PC-9 (cell line): ENCODE measurements around the gene ATP6V1A. TPM values are rescaled to one million over a fixed set of nuclear protein-coding genes. Genes with fewer than 3 reads are reported as not detected.

Experiments
- BruUV-seq: library from RNA; stranded (reverse); fragments of 400-500 nt; replicated peaks from 2 replicates; lab custom pipeline; 2021; lab: Mats Ljungman, UMichigan
- CTCF ChIA-PET: fragments of 300-600 bp; sonication (Branson Sonifier 250); formaldehyde crosslinking; loops from one replicate; lab custom pipeline; 2022; ENCODE audit warnings: antibody characterized with exemption; lab: Charles Lee
- POLR2A ChIA-PET: fragments of 300-600 bp; sonication (Branson Sonifier 250); formaldehyde crosslinking; loops from one replicate; lab custom pipeline; 2022; ENCODE audit warnings: antibody characterized with exemption; ENCODE audit not compliant: unreplicated experiment; lab: Charles Lee
- DNase-seq, 2 experiments: peaks; one replicate each; pipeline versions ENCODE4 v3.0.0 to v3.0.0-alpha.2; 2015 to 2022; ENCODE audit warnings: mixed read lengths in 1 of 2
- H2AFZ ChIP-seq: fragments of 200-600 bp; sonication (generic); 2 replicates; pipeline ENCODE4 v1.8.1; 2017; ENCODE audit warnings: antibody characterized with exemption
- H3F3A ChIP-seq: fragments of 200-600 bp; sonication (generic); 2 replicates; pipeline ENCODE4 v1.8.1; 2017; ENCODE audit warnings: antibody characterized with exemption, mild to moderate bottlenecking, low read depth; ENCODE audit not compliant: insufficient read depth
- H3K27ac ChIP-seq: fragments of 200-600 bp; sonication (generic); 2 replicates; pipeline ENCODE4 v1.6.1; 2016; ENCODE audit warnings: mixed run types
- H3K27me3 ChIP-seq: fragments of 200-600 bp; sonication (generic); 2 replicates; pipeline ENCODE4 v1.6.1; 2016; ENCODE audit warnings: low read depth, mixed run types; ENCODE audit not compliant: insufficient read depth
- H3K36me3 ChIP-seq: fragments of 200-600 bp; sonication (generic); 2 replicates; pipeline ENCODE4 v1.6.1; 2016; ENCODE audit warnings: low read depth, mixed run types
- H3K4me1 ChIP-seq: fragments of 200-600 bp; sonication (generic); replicated peaks from 2 replicates; pipeline ENCODE4 v1.6.1; 2016; ENCODE audit warnings: mixed run types; ENCODE audit not compliant: insufficient read depth
- H3K4me2 ChIP-seq: fragments of 200-600 bp; sonication (generic); 2 replicates; pipeline ENCODE4 v1.6.1; 2017; ENCODE audit warnings: mixed run types
- H3K4me3 ChIP-seq: fragments of 200-600 bp; sonication (generic); 2 replicates; pipeline ENCODE4 v1.6.1; 2016; ENCODE audit warnings: mixed run types
- H3K79me2 ChIP-seq: fragments of 200-600 bp; sonication (generic); 2 replicates; pipeline ENCODE4 v1.6.1; 2017; ENCODE audit warnings: low read depth, mixed run types
- H3K9me2 ChIP-seq: fragments of 200-600 bp; sonication (generic); 2 replicates; pipeline ENCODE4 v1.8.1; 2017; ENCODE audit warnings: mild to moderate bottlenecking; ENCODE audit not compliant: insufficient read depth
- H3K9me3 ChIP-seq: fragments of 200-600 bp; sonication (generic); 2 replicates; pipeline ENCODE4 v1.8.1; 2016; ENCODE audit warnings: low read depth; ENCODE audit not compliant: insufficient read depth
- H4K20me1 ChIP-seq: fragments of 200-600 bp; sonication (generic); 2 replicates; pipeline ENCODE4 v1.8.1; 2017; ENCODE audit not compliant: insufficient read depth
- EZH2 ChIP-seq: fragments of 200-600 bp; sonication (generic); IDR thresholded peaks from 2 replicates; pipeline ENCODE4 v1.8.0; 2017; ENCODE audit warnings: antibody characterized with exemption, low read depth
- intact Hi-C: fragments of 100-400 bp; cut with micrococcal nuclease; formaldehyde crosslinking; loops from one replicate; pipeline ENCODE4 v1.10.0; 2022; ENCODE audit not compliant: unreplicated experiment
- total RNA-seq: library from RNA; stranded (reverse); gene quantifications from 2 replicates; pipeline ENCODE4 v1.2.3, GENCODE V29; 2021
- TF ChIP-seq, protein P1 (sequence below): fragments of 200-600 bp; sonication (generic); conservative IDR thresholded peaks from 2 replicates; pipeline ENCODE4 v1.6.1; 2017; ENCODE audit warnings: mixed run types, antibody characterized with exemption, mild to moderate bottlenecking, moderate library complexity

Gene ATP6V1A
- total RNA-seq, 1 experiment from 2014 or later, result 75.1 TPM

- Histone ChIP-seq H3K79me2 (0 out of 2 replicates have a peak, but pooled peaks cover 10% of the 10 kb centered on the region), H3K36me3 (peaks cover 40% of the 10 kb centered on the region), H3K9me3 (no peaks in the 10 kb centered on the region), H4K20me1 (peaks cover 21% of the 10 kb centered on the region), H3K4me3 (no peak overlapping the region), H3K9me2 (no peaks in the 10 kb centered on the region), H3K27me3 (no peaks in the 10 kb centered on the region), H3F3A (peaks cover 18% of the 10 kb centered on the region; the same call in 1 of the 2 replicates), H3K4me2 (no peak overlapping the region), H3K27ac (no peak overlapping the region), H2AFZ (no peak overlapping the region), H3K4me1 (no peaks in the 10 kb centered on the region)
- CTCF ChIA-PET, result no interaction called here
- DNase-seq, result no peak
- TF ChIP-seq, protein P1, sequence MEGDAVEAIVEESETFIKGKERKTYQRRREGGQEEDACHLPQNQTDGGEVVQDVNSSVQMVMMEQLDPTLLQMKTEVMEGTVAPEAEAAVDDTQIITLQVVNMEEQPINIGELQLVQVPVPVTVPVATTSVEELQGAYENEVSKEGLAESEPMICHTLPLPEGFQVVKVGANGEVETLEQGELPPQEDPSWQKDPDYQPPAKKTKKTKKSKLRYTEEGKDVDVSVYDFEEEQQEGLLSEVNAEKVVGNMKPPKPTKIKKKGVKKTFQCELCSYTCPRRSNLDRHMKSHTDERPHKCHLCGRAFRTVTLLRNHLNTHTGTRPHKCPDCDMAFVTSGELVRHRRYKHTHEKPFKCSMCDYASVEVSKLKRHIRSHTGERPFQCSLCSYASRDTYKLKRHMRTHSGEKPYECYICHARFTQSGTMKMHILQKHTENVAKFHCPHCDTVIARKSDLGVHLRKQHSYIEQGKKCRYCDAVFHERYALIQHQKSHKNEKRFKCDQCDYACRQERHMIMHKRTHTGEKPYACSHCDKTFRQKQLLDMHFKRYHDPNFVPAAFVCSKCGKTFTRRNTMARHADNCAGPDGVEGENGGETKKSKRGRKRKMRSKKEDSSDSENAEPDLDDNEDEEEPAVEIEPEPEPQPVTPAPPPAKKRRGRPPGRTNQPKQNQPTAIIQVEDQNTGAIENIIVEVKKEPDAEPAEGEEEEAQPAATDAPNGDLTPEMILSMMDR, result no peak
- no peak for TF ChIP-seq EZH2
- BruUV-seq, result no TSS peak
- POLR2A ChIA-PET, result interaction anchor here (0.7 kb wide), 1 partner anchor 296 kb away, joined by 8 read pairs; no protein-coding TSS in a partner anchor
- intact Hi-C loops, result no loop called here
Measured at GRCh38 chr3:113717818-113718217, 29.0 kb upstream of the ATP6V1A start.

DNA sequence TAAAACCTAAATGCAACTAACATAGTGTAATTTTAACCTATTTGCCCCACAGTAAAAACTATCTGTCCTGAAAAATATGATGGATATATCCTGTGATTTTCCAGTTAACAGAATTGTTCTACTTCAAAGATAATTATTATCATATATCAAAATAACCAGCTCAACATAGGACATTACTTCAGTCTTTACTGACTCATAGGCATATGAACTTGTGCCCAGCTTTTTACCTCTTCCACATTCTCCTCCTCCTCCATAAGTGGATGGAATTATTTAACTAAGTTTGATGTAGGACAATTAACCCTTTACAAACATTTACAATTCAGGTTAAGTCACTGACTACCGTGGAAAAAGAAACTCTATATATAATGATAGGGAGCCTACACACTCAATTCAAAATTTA, 27.5 kb upstream of the ATP6V1A start:
- no peaks in the 10 kb centered on the region for H3K9me2 ChIP-seq
- H2AFZ ChIP-seq, result no peak overlapping the region
- no peak overlapping the region for H3K4me2 ChIP-seq
- H3K4me3 ChIP-seq, result no peak overlapping the region
- no peak for TF ChIP-seq EZH2
- POLR2A ChIA-PET, result no interaction called here
- intact Hi-C loops, result no loop called here
- no peaks in the 10 kb centered on the region for H3K4me1 ChIP-seq
- H3F3A ChIP-seq, result peaks cover 17% of the 10 kb centered on the region; the same call in 1 of the 2 replicates
- no peak for DNase-seq
- peaks cover 36% of the 10 kb centered on the region for H4K20me1 ChIP-seq
- H3K36me3 ChIP-seq, result peaks cover 50% of the 10 kb centered on the region
- H3K9me3 ChIP-seq, result no peaks in the 10 kb centered on the region
- no peak overlapping the region for H3K27ac ChIP-seq
- CTCF ChIA-PET, result no interaction called here
- BruUV-seq, result no TSS peak
- no peaks in the 10 kb centered on the region for H3K27me3 ChIP-seq
- H3K79me2 ChIP-seq, result peaks cover 24% of the 10 kb centered on the region

DNA sequence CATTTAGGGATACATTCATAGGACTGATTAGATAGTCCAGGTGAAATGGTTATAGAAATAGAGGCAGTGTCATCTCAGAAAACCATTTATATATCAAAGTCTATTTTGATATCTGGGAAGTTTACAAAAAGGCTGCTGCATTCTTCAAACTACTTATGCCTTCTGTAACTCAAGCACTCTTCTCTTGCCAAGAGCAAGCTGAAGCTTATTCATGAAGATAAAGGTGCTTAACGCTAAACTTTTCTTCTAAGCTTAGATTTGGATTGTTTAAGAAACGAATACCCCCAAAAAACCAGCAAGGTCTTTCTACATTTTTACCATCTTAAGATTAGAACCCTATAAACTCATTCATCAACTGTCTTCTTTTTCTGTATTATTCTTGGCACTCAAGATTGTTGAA, 27.1 kb upstream of the ATP6V1A start:
- ChIA-PET POLR2A (no interaction called here), CTCF (no interaction called here)
- no peaks in the 10 kb centered on the region for H3K4me1 ChIP-seq
- H4K20me1 ChIP-seq, result peaks cover 41% of the 10 kb centered on the region
- TF ChIP-seq, protein P1, result no peak
- no peak for TF ChIP-seq EZH2
- H2AFZ ChIP-seq, result no peak overlapping the region
- H3K27ac ChIP-seq, result no peak overlapping the region
- BruUV-seq, result no TSS peak
- H3F3A ChIP-seq, result peaks cover 20% of the 10 kb centered on the region; the same call in 1 of the 2 replicates
- H3K4me2 ChIP-seq, result no peak overlapping the region
- peaks cover 51% of the 10 kb centered on the region for H3K36me3 ChIP-seq
- H3K79me2 ChIP-seq, result peaks cover 28% of the 10 kb centered on the region
- no peak for DNase-seq
- no peak overlapping the region for H3K4me3 ChIP-seq
- H3K27me3 ChIP-seq, result no peaks in the 10 kb centered on the region
- no peaks in the 10 kb centered on the region for H3K9me2 ChIP-seq
- no peaks in the 10 kb centered on the region for H3K9me3 ChIP-seq
- intact Hi-C loops, result no loop called here

GRCh38 chr3:113721636-113722035, 25.2 kb upstream of the ATP6V1A start:
- BruUV-seq, result no TSS peak
- no peaks in the 10 kb centered on the region for H3K27me3 ChIP-seq
- ChIA-PET CTCF (interaction anchor here (0.6 kb wide), 2 partner anchors 100 to 580 kb away, joined by 4 to 5 read pairs; no protein-coding TSS in a partner anchor), POLR2A (no interaction called here)
- intact Hi-C loops, result no loop called here
- TF ChIP-seq, protein P1, result no peak
- no peak for TF ChIP-seq EZH2
- no peak overlapping the region for H3K4me3 ChIP-seq
- peaks cover 47% of the 10 kb centered on the region for H3K79me2 ChIP-seq
- H3K4me1 ChIP-seq, result no peaks in the 10 kb centered on the region
- H3K4me2 ChIP-seq, result no peak overlapping the region
- H3K27ac ChIP-seq, result 0 out of 2 replicates have a peak overlapping the region, but pooled peaks have one; percentile 10
- H4K20me1 ChIP-seq, result peaks cover 54% of the 10 kb centered on the region
- no peak overlapping the region for H2AFZ ChIP-seq
- peaks cover 55% of the 10 kb centered on the region for H3K36me3 ChIP-seq
- DNase-seq, result no peak
- H3K9me2 ChIP-seq, result no peaks in the 10 kb centered on the region
- H3F3A ChIP-seq, result peaks cover 27% of the 10 kb centered on the region; the same call in 1 of the 2 replicates
- H3K9me3 ChIP-seq, result no peaks in the 10 kb centered on the region
